HTR-8/SVneo (cell line): Measurements from ENCODE around the gene PCIF1.
"Not testable (repeated sequence)": the region's sequence is repeated elsewhere in the genome, so short reads cannot be mapped to it uniquely, and the experiment has no call there.

ENCODE experiments used
- DNase-seq: peaks from one replicate; pipeline ENCODE4 v3.0.0; 2011; ENCODE audit warnings: low spot score, mixed read lengths; ENCODE audit not compliant: insufficient read length
- FAIRE-seq: peaks from 2 replicates; lab custom pipeline; 2011; peaks lifted over from hg19 to GRCh38; lab: Jason Lieb, UNC

The PCIF1 gene

DNA sequence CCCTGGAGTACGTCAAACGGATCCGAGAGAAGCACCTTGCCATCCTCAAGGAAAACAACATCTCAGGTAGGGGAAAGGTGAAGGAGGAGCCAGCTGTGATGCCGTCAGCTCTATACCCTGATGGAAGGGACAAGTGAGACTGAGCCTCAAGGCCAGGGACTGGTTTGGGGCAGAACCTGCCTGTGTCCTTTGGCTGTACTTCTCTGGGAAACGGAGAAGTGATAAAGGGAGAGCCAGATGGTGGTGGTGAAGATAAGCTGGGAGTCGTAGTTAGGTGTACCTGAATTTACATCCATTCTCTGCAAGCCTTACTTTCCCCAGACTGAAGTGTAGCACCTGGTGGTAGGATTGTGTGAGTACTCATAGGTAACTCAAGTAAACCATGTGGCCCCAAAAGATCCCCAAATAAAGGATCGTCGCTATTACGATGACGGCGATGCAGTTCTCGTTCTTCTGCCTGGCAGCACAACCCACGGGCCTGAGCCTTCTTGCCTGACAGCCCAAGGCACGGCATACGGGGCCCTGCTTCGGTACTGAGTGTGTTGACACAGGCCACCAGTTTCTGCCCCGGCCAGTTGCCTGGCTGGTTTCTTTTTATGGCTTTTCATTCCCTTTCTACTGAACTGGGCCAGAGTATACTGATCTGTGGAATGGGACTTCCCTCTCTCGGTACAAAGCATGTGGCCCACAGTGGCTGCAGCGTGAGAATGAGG is 10.6 kb downstream of the PCIF1 start:
- DNase-seq, result no peak
- FAIRE-seq, result no peak

DNA sequence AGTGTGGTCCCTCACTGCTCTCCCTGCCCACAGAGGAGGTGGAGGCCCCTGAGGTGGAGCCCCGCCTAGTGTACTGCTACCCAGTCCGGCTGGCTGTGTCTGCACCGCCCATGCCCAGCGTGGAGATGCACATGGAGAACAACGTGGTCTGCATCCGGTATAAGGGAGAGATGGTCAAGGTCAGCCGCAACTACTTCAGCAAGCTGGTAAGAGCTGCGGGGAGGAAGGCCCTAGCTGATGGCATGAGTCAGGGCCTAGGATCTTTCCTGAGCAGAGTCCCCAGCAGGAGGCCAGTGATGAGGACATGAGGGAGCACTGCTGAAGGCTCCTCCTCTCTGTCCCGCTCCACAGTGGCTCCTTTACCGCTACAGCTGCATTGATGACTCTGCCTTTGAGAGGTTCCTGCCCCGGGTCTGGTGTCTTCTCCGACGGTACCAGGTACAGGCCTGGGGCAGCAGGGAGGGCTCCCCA is 11.2 kb downstream of the PCIF1 start:
- no peak for FAIRE-seq
- DNase-seq, result no peak

DNA sequence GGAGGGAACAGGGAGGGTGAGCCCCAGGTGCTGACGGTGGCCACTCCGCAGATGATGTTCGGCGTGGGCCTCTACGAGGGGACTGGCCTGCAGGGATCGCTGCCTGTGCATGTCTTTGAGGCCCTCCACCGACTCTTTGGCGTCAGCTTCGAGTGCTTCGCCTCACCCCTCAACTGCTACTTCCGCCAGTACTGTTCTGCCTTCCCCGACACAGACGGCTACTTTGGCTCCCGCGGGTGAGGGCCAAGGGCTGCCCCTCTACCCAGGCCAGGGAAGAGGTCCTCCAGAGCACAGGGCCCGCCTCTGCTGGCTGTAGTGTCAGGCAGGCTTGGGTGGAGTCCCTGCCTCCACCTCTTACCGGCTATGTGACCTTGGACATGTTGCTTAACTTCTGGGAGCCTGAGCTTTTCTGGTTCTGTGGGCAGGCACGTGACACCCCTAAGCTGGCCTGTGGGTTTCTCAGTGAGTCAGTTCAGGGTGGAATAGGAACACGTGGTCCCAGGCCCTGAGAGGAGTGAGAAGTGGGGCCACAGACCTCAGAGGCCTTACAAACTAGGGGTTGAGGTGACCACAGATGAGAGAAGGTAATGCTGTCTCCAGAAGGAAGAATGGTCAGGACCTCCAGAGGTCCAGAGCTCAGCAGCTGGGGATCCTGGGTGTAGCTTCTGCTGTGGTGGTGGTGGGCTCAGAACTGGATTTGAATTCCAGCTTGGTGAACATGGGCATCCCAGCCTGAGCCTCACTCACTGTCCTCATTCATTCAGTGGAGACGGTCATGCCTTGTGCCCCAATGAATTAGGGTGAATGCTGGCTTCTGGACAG is 11.9 kb downstream of the PCIF1 start:
- FAIRE-seq, result no peak
- no peak for DNase-seq

DNA sequence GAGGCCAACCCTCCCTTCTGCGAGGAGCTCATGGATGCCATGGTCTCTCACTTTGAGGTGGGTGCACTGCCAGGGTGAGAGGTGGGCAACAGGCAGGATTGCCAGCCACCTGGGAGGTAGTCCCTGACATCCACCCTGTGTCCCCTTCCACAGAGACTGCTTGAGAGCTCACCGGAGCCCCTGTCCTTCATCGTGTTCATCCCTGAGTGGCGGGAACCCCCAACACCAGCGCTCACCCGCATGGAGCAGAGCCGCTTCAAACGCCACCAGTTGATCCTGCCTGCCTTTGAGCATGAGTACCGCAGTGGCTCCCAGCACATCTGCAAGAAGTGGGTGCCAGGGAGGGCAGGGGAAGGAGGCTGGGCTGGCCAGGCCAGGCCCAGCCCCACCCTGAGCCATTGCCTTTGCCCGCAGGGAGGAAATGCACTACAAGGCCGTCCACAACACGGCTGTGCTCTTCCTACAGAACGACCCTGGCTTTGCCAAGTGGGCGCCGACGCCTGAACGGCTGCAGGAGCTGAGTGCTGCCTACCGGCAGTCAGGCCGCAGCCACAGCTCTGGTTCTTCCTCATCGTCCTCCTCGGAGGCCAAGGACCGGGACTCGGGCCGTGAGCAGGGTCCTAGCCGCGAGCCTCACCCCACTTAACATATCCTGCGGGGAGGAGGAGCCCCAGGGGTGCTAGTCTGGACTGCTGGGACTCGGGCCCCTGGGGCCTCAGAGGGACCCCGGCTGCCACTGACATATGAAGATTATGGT is 12.8 kb downstream of the PCIF1 start:
- DNase-seq, result no peak
- peak; percentile 28 for FAIRE-seq

DNA sequence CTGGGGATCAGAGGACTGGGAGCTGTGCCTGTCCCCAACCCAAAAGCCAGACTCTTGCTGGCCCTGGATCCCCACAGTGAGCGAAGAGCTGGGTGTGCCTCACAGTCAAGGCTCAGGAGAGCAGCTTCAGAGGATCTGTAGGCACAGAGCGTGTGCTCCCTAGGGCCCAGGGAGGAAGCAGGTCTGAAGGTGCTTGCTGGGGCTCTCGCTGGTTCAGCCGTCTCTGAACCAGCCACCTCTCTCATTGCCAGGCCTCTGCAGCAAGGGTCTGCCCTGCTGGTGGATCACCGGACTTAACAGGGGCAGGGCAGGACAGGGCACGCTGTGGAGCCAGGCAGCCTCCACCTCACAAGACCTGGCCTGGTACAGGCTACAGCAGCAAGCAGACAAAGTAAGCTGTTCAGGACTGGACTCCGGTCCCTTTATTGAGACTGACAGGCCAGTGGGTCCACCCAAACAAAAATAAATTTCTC is 13.8 kb downstream of the PCIF1 start:
- FAIRE-seq (no peak), DNase-seq (no peak)

DNA sequence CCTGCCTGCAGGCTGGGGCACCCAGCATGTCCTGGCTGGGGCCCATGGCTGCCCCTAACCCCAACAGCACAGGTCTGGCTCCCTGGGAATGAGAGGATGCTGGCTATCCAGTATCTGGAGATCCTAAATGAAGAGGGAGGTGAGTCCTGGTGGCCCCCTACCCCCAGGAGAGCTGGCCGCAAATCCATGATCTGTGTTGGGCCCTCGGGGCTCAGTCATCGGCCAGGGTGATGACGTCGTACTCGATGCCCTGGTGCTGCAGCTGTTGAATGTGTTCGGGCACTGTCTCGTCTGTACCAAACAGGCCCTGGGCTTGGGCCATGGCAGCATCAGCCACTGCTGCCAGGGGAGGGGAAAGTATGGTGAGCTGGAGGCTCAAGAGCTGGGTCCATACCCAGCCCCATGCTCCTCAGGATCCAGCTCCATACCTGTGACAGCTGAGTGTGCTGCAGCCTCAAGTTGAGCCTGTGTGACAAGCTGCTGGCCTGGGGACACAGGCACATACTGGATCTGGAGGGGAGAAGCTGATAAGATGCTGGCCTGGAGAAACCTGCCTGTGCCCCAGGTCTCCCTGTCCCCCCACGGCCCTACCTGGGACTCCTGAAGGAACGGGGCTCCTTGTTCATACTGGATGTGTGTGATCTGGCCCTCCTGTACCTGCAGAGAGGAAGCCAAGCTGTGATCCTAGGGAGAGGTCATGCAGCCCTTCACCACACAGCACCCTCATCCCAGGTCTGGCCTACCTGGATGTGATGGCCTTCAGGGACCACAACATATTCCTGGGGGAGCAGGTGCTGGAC is 14.5 kb downstream of the PCIF1 start:
- peak; percentile 65 for FAIRE-seq
- DNase-seq, result no peak

DNA sequence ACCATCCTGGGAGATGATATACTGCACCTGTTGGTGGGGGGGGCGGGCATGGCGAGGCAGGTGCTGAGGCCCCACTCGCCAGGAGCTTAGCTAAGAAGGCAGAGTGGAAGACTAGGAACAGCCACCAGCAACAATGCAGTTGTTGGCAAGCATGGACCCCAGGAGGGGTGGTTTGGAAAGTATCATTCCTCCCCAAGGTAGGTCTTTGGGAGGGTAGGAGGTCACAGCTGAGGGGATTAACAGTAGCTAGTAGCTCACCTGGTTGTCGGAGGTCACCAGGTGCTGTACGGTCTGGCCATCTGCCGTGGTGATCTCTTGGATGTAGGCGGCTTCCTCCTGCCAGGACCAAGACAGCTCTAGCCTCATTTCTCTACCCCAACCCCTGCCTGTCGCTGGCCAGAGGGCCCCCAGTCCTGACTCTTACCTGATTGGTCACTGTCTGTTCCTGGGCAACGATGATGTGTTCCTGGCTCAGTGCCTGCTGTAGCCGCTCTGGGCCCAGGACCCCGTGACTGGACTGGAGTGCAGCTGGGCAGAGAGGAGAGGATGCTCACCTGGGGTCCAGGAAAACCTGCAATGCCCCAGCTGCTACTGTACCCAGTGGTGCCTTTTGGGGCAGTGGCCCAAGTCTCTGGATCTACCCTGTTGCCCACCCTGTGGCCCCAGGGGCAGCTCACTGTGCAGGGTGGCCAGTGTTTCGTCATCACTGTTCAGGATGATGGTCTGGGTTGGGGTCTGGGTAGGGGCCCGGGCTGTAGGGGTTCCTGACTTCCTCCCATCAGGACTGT is 15.3 kb downstream of the PCIF1 start:
- FAIRE-seq (no peak), DNase-seq (no peak)

DNA sequence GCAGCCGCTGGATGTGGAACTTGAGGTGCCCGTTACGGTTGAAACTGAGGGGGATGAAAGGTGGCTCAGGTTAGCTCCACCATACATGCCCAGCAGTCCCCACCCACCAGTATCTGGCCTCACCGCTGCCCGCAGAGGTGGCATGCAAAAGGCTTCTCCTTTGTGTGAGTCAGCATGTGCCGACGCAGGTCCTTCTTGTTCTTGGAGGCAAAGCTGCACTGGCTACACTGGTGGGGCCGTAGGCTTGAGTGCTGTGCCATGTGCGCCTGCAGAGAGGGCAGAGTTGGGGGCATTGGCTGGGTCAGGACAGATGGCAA is 15.8 kb downstream of the PCIF1 start:
- FAIRE-seq (no peak), DNase-seq (no peak)

DNA sequence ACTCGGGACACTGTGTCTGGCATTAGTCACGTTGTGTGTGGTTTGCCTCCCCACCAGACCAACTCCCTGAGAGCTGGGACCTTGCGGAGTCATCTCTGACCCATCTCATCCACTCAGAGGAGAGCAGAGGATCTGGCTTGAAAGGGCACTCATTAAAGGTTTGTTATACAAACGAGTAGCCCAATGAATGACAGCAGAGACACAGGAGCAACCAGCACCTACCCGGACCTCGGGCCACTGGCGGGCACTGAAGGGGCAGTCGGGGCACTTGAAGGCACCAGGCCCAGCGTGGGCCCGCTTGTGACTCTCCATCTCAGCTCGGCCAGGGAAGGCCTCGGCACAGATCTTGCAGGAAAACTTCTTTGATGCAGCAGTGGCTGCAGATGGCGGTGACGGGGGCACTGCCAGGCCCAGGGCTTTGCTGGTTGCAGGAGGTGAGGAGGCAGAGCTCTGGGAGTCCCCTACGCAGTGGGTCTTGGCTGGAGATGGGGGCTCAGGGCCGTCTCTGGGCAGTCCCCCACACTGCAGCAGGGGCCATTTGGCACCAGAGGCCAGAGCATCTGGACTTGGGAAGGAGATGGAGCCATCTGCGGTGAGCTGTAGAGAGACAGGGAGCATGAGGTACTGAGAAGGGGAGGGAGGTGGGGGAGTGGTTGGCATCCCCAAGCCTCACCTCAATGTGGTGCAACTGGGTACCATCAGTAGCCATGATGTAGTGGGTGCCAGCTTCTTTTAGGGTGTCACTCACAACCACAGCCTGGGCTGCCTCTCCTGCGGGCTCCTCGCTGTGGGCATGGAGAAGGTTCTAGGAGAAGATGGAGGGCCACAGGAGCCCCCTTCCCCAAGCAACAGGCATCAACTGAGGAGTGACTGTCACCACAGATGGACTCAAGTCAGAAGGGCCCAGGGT is 17.7 kb downstream of the PCIF1 start:
- FAIRE-seq (peak; percentile 52), DNase-seq (no peak)

DNA sequence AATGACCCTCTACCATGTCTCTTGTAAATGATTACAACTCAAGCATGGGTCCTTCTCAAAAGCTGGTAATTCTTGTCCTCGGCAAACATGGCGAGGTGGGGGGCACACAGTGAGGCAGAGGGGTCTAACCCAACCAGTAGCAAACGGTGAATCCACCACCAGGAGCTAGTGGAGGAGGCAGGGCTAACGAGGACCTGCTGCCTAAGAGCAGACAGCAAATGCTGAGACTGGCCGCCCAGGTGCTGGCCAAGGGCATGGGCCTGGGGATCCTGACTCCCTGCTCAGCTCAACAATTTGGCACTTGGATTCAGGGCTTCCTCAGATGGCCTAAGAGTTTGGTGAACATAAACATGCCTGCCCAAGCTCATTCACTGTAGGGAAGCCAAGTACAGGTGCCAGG is 18.4 kb downstream of the PCIF1 start:
- DNase-seq, result no peak
- peak; percentile 9 for FAIRE-seq

DNA sequence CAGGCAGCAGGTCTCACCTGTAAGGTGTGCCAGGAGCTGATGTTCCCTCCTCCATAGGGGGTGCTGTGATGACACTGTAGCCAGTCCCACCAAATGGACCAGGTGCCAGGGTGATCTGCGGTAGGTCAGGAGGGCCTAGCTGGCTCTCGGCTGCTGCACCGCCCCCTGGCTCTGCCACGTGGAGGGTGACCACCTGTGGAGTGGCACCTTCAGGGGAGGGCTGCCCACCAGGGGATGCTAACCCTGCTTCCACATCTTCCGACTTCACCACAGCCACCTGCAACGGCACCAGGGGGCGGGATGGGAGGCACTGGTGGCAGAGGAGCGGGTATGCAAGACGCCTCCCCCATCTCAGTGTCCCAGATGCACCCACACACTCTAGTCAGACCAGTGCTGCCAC is 19.2 kb downstream of the PCIF1 start:
- FAIRE-seq (no peak), DNase-seq (no peak)

DNA sequence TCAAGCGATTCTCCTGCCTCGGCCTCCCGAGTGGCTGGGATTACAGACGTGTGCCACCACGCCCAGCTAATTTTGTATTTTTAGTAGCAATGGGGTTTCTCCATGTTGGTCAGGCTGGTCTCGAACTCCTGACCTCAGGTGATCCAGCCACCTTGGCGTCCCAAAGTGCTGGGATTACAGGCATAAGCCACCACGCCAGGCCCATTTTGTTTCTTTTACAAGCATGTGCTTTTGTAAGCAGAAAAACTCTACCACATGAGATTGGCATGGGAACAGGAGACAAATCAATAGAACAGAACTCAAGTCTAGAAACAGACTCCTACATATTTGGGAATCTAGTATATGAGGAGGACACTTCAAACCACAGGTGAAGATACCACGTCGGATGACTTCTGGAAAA is 21.8 kb downstream of the PCIF1 start:
- FAIRE-seq, DNase-seq: not testable (repeated sequence)

DNA sequence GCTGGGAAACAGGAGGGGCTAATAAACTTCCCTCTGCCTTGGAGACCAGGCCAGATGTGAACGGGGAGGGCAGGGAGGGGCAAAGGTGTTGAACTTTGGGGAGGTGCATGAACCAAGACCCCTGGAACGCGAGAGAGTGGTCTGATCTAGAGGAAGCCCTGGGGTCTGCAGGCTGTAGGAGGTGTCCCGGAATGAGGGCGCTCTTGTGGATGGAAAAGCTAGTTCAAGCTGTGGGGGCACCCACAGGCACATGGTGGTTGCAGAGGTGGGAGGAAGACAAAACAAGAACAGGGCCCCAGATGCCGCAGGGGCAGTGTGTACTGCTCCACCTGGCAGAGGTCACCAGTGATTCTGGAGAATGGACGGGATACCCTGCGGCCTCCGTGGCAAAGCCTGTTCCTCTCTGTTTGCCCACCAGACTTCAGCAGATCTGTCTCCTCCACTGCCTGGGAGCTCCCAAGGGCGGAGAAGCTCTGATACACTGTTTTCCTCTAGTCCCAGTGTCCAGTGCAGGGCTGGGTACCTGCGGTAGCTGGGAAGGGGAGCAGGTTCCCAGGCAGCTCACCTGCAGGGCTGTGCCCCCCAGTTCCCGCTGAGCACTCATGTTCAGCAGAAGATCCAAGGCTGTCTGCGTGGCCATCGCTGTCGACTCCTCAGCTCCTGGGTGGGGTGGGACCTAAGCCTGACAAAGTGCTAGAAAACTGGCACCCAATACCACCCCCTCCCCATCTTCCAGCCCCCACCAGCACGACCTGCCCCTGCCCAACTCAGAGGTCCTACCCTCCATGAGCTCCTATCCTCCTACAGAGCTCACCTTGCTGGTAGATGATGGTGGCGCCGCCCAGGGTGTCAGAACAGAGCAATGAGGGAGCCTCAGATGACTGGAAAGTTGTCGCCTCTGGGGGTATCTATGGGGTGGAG is 22.8 kb downstream of the PCIF1 start:
- DNase-seq (no peak), FAIRE-seq (peak; percentile 4)

DNA sequence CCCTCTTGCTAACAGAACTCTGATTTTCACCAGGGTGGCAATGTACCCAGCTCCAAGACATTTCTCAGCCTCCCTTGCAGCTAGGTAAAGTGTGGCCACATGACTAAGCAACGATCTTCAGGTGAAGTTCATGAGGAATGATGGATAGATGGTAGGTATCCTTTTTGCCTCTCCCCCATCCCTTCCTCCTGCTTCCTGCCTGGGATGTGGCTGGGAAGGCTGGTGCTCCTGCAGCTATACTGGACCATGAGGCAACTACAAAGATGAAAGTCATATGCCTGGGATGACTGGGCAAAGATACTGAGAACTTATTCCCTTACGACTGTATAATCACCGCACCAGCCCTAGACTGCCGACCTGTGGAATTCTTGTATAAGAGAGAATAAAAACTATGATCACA is 24.1 kb downstream of the PCIF1 start:
- DNase-seq (no peak), FAIRE-seq (peak; percentile 89)

DNA sequence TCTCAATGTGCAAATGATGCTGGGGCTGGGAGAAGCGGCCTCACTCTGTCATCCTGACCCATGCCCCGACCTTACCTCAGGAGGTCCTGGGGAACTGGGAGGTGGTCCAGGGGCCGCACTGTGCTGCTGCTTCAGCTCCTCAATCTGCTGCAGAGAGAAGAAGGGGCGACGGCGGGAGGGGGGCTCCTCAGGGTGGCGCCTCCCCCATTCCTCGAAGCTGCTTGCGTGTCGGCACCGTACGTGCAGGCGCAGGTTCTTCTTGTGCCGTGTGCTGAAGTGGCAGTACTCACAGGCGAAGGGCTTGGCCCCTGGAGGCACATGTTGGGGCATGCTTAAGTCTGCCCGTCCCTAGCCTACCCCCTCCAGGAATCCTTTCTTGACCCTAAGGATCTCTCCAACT is 24.6 kb downstream of the PCIF1 start:
- FAIRE-seq (no peak), DNase-seq (no peak)

DNA sequence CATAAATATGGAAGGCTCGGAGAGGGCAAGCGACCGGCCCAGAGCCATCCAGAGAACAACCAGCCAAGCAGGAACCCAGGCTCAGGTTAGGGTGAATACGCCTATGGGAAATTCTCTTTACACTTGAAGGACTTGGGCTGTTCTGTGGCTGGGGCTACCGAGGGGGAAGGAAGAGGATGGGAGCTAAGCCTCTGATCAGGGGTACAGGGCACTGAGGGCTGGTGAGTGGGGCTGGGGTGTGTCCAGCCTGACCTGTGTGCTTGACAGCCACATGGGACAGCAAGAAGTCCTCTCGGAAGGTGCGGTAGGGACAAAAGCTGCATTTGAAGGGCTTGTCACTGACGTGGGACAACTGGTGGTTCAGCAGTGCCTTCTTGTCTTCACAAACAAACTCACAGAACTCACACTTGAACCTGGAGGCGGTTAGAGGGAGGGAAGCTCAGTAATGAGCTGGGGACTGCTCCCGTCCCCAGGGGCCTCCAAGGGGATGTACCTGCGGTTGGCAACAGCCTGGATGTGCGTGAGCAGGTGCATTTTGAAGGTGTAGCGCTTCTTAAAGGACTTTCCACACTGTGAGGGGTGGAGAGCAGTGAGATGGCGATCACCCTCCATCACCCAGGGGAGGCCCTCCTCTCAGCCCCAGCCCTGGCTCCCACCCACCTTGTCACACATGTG is 25.6 kb downstream of the PCIF1 start:
- DNase-seq (no peak), FAIRE-seq (peak; percentile 31)
